Left cardiac atrium (tissue), 4 donors: ENCODE measurements around the gene WDPCP. TPM values are rescaled to one million over a fixed set of nuclear protein-coding genes. Genes with fewer than 3 reads are reported as not detected.
"Not testable (repeated sequence)": the region's sequence is repeated elsewhere in the genome, so short reads cannot be mapped to it uniquely, and the experiment has no call there.

ENCODE experiments used
- ATAC-seq, 2 donors: fragments of 200-7000 bp; cut with Tn5 transposase; one replicate each; pipeline ENCODE4 v1.9.1; 2020; ENCODE audit warnings: mild to moderate bottlenecking in 2 of 2, moderate library complexity in 2 of 2
- DNase-seq: peaks from one replicate; pipeline ENCODE4 v3.0.0-alpha.2; 2020
- intact Hi-C, 2 donors: fragments of 100-400 bp; cut with DNase I; formaldehyde crosslinking; loops; one replicate each; pipeline versions ENCODE4 v1.14.1 to v1.15.1; 2022 to 2023
- long read RNA-seq: library from polyadenylated mRNA; unstranded; transcript quantifications from one replicate; pipeline ENCODE4 v2.0.0, GENCODE V29; 2021
- total RNA-seq, 2 donors: library from RNA; stranded (reverse); fragmentation: NEBNext Ultra II Directional; extraction: Animal tissue kit (Norgen Biotek cat#: 25700); gene quantifications; one replicate each; pipeline ENCODE4 v1.2.1, GENCODE V29; 2021
- donor health status: DM: no; HTN: yes; CAD: no.
- donor health status: DM: no; HTN: yes; CAD: no; lungs with severe emphysema.
- donor health status: DM: yes; HTN: yes; CAD: no.
- donor health status: Dilated cardiomyopathy.

WDPCP gene, protein sequence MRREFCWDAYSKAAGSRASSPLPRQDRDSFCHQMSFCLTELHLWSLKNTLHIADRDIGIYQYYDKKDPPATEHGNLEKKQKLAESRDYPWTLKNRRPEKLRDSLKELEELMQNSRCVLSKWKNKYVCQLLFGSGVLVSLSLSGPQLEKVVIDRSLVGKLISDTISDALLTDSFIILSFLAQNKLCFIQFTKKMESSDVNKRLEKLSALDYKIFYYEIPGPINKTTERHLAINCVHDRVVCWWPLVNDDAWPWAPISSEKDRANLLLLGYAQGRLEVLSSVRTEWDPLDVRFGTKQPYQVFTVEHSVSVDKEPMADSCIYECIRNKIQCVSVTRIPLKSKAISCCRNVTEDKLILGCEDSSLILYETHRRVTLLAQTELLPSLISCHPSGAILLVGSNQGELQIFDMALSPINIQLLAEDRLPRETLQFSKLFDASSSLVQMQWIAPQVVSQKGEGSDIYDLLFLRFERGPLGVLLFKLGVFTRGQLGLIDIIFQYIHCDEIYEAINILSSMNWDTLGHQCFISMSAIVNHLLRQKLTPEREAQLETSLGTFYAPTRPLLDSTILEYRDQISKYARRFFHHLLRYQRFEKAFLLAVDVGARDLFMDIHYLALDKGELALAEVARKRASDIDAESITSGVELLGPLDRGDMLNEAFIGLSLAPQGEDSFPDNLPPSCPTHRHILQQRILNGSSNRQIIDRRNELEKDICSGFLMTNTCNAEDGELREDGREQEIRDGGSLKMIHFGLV
- 10 to 100 TPM; 12.4 to 13.9 TPM for total RNA-seq
- long read RNA-seq, partial matches to known transcripts = 1 of 12 reads
- long read RNA-seq, other reads (novel, unspliced or antisense) = 7 of 12 reads

DNA sequence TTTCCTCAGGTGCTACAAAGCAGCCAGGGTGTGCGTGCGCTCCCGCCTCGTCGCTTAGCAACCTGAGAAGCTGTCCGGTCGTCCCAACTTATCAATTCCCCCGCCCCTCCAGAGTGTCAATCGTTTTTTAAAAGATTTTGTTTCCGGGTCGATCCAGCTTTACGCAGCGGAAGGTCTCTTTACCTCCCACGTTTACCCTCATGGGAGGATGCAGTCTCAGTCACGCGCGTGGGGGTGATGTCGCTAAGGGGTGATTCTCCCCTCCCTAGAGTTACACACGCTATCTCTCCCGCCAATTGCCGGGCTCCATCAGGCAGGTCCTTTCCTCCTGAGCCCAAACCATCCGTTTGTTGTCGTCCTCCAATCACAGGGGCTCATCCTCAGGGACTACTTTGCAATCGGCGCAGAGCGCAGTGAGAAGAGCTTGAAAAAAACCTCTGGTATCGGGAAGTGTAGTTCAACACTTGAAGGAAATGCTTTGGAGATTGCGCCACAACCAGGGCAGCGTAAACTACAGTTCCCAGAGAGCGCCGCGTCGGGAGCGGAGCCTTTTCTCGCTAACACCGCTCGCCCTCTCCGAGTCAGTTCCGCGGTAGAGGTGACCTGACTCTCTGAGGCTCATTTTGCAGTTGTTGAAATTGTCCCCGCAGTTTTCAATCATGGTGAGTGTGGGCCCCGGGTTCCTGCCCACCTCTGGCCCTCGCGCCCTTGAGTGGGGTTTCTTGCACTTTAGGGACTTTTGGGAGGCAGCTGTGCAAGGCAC, at the start of gene WDPCP, which contains the start of gene MDH1:
Gene WDPCP, minus strand, starts transcription at position 93 of the 763 bp plus-strand sequence. CDS start 206 bp downstream, outside the sequence.
Gene MDH1, plus strand, starts transcription at position 579 of the 763 bp plus-strand sequence. Its CDS starts 81 bp downstream, at position 660.
- ATAC-seq (peak; percentile 95 to 97), DNase-seq (peak; percentile 95)
- intact Hi-C loops = no loop called here

DNA sequence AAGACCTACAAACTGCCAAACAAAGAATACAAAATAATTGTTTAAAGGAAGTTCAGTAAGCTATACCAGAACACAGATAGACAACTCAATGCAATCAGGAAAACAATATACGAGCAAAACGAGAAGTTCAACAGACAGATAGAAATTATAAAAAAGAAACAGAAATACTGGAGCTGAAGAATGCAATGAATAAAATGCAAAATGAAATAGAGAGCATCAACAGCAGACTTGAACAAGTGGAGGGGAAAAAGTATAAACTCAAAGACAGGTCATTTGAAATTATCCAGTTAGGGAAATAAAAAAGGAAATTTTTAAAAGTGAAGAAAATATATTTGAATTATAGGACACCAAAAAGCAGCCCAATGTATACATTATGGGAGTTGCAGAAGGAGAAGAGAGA, 44.1 kb upstream of the WDPCP start:
- ATAC-seq = no peak

DNA sequence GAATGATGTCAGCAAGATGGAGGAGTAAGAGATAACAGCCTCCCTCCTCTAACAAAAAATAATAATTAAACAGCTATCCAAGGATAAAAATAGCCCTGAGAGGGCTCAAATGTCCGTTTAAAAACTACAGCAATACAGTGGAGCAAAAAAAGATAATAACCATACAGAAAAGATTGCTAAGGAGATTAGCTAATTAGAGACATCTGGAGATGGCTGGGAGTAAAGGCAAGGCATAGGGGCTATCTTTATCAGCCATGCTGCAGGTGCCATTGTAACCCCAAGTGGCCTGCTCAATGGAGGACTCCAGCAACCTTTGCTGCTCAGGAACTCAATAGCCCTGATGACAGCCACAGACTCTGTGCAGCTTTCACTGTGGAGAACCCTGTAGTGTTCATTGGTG, 43.2 kb upstream of the WDPCP start:
- no peak for ATAC-seq
- DNase-seq = no peak
- intact Hi-C loops = no loop called here

More for the DNA sequence above, 44.1 kb upstream of the WDPCP start:
- no peak for DNase-seq
- intact Hi-C loops = no loop called here

DNA sequence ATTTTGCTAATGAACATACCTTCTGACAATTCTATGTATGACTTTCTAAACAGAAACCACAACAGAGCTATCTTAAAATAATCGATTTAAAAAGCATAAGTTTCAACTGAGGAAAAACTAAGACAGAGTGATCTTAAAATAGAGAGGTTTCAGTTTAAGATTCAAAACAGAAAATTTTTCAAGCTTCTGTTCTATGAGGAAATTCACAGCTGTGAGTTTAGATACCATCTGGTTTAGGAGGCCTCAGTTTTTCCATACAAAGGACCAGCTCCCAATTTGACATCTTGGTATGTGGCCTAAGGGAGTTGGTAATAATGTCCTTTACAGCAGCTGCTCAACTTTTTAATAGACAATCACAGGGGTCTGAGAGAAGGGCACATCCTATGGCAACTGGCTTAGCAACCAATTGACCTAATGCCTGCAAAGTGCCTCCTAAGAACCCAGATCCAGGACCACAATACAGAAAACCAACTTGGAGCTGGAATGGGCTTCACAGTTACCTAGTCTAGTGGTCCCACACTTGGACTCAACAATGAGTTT, 40.2 kb upstream of the WDPCP start:
- DNase-seq = no peak
- intact Hi-C loops = no loop called here

DNA sequence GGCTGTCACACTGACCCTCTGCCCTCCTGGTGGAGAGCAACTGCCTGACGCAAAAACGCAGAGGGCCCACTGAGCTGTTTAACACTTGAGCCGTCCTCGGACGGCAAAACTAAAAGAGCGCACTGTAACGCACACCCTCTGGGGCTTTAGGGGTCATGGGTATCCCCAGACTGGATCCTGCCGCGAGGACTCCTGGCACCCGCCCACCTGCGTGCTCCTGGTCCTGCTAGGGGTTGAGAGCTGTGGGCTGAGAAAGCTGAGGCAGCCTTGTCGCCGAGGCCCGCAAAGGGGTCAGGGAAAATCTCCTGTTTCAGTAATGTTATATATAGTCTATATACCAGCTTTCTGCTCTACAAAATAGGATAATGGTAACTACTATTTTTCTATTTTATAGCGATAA, 39.6 kb upstream of the WDPCP start:
- DNase-seq = no peak
- ATAC-seq = no peak

More for the DNA sequence above, 40.2 kb upstream of the WDPCP start:
- ATAC-seq = no peak

DNA sequence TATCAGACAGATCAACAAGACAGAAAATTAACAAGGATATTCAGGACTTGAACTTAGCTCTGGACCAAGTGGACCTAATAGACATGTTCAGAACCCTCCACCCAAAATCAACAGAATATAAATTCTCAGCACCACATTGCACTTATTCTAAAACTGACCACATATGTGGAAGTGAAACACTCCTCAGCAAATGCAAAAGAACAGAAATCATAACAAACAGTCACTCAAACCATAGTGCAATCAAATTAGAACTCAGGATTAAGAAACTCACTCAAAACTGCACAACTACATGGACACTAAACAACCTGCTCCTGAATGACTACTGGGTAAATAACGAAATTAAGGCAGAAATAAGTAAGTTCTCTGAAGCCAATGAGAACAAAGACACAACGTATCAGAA, 35.5 kb upstream of the WDPCP start:
- ATAC-seq, intact Hi-C loops, DNase-seq: not testable (repeated sequence)

More for the DNA sequence above, 39.6 kb upstream of the WDPCP start:
- intact Hi-C loops = no loop called here

DNA sequence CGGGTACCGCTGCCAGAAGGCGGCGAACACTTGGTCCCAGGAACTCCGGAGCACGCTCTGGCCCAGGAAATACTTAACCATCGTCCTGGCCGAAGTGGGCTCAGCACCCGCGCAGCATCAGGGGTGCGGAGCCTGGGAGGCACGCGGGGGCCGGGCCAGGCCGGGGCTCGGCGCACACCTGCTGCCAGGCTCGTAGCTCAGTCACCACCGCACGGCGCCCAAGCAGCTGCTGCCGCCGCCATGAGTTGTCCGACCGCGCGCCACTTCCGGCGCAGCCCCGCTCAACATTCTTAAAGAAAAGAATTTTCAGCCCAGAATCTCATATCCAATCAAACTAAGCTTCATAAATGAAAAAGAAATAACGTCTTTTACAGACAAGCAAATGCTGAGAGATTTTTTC, 34.5 kb upstream of the WDPCP start:
- intact Hi-C loops = no loop called here
- DNase-seq (no peak), ATAC-seq (no peak)

DNA sequence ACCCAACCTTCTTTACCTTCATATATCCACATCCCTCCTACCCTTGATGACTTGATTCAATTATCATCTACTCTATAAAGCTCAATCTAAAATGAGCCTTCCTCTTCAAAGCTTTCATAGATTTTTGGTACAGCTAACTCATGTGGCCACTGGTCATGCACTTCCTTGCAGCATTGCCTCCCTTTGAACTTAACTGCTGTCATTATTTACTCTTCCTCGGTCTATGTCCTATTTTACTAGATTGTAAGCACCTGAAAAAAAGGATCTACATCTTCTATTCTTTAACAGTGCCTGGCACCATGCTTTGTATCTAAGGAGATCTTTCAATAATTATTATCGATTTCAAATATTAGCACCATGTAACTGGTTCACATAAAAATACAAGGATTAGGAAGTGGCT, 31.1 kb upstream of the WDPCP start:
- DNase-seq = no peak
- intact Hi-C loops = no loop called here
- ATAC-seq = no peak

DNA sequence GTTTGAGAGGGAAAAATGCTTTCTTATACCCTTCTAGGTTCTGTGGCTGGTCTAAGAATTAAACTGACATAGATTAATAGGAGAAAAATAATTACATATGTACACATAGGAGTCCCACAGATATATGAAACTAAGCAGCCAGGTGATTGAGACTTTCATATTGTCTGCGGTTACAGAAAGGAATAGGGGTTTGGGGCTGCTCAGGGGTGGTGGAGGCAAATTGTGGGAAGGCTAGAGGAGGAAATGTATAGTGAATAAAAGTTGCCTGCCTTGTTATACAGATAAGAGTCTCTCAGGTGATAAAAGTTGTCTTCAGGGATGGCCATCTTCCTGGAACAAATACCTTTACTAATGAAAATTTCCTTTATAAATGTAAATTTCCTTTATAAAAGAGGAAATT, 29.1 kb upstream of the WDPCP start:
- intact Hi-C loops = no loop called here
- ATAC-seq = no peak
- no peak for DNase-seq

DNA sequence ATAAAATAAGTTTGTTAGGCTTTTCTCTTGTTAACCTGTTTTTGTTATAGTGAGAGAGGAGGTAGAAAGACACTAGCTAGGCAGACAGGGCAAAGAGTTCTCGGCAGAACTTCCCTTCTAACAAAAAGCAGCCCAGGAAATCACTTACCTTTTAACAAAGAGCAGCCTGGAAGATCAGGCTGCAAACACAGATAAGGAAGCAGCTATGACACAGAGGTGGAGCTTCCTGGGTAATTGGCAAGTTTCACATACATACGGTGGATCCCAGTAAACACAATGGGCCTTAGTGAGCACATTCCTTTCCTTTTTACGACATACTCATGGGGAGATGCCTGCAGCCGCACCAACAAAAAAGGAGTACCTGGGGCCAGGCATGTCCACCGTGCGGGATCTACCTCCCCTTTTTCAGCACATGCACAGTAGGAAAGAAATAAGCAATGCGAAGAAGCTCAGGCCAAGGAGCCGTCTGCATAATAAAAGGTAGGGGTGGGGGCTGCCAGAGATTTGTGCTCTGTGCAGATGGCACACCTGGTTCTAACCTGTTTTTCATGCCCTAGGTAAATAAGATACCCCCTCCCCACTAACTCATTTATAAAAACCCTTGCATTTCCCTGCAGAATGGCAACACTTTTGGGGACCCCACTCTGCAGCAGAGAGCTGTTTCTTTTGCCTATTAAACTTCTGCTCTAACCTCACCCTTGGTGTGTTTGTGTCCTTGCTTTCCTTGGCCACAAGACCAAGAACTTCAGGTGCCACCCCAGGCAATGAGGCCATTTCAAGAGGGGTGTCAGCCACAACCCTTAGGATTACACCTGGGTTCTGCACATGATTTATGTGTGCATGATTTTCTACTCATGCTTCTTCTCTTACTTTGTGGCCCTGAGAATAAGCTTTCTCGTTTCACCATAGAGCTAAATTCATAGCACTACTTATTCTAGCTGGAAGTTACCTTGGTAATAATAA, 27.0 kb upstream of the WDPCP start:
- intact Hi-C loops = no loop called here
- ATAC-seq (peak in 1 of 2 donors; percentile 49), DNase-seq (no peak)

DNA sequence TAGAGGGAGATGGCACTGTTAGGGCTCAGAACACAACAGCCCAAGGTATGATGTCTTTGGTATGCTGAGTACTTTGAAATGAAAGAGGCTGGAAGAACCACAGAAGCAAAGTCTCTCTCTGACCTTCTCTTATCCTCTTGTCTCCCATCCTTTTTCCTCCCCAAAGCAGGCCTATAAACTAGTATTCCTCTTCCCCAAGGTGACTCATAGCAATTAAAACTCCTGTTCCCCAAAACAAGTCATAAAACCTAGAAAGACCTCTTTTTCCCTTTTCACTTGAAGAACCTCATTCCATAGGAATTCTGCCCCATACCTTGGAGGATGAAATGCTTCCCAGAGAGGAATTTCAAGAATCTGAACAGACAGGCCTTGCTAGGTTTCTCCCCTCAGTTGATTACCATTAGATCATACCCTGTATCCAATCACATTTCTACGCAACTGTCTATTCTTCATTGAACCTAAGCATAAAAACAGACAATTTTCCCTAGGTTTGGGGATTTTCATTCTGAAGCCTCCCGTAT, 26.2 kb upstream of the WDPCP start:
- DNase-seq (no peak), ATAC-seq (no peak)
- intact Hi-C loops = no loop called here

DNA sequence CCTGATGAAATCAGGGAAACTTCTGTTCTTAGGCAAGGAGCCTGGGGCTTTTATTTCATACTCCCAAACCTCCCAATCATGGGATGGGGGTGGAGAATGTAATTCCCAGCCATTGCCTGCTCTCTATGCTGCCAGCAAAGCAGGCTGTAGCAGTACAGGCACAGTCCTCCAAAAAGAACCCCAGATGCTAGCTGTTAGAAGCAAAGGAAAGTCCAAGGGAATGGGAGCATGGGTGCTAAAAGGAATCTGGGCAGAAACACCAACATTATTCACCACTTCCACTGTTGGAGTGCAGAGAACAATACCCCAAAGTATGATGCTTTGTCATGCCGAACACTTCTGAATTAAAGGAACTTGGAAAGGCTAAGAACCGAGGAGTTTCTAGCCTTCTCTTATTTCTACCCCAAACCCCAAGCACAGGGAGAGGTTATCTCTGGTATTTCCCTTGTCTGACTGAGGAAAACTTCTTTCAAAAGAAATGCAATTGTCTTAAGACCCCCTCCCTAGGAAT, 25.2 kb upstream of the WDPCP start:
- no peak for DNase-seq
- ATAC-seq = peak in 1 of 2 donors; percentile 55
- intact Hi-C loops = no loop called here

DNA sequence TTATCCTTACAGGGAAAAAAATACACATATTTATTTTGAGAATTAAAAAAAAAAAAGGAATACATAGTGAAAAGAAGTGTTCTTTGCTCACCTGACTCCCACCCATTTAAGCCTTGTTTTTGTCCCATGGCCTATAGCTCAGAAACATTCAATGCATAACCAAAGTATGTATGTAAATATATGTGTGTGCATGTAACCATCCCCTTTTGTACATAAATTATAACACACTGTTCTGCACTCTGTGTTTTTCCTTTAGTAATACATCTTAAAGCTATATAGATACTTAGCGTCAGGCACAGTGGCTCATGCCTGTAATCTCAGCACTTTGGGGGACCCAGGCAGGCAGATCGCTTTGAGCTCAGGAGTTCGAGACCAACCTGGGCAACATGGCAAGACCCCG, 22.2 kb upstream of the WDPCP start:
- ATAC-seq = no peak
- intact Hi-C loops = no loop called here
- DNase-seq = no peak

DNA sequence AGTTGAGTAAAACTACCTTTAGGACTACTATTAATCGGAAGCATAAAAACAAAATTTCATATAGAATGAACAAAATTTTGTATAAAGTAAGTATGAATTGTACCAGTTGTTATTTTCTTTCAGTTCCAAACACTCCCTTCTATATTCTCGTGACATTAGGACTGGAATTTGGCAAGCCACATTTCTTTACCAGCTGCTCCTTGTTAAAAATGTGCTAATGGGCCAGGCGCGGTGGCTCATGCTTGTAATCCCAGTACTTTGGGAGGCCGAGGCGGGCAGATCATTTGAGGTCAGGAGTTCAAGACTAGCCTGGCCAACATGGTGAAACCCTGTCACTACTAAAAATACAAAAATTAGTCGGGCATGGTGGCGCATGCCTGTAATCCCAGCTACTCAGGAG, 20.6 kb upstream of the WDPCP start:
- intact Hi-C loops, DNase-seq, ATAC-seq: not testable (repeated sequence)

DNA sequence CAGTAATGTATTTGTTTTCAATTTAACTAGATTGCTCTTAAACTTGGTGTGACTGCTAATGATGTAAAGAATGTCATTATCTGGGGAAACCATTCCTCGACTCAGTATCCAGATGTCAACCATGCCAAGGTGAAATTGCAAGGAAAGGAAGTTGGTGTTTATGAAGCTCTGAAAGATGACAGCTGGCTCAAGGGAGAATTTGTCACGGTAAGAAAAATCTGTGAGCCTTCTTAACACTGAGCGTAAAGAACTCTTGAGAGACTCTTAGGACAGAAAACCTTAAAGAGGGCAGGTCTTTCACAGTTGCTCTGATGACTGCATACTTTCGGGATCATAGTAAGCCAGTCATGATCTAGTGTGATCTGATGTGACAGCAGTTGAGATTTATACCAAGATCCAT, 16.4 kb upstream of the WDPCP start:
- intact Hi-C loops = no loop called here
- DNase-seq = no peak
- ATAC-seq = no peak

DNA sequence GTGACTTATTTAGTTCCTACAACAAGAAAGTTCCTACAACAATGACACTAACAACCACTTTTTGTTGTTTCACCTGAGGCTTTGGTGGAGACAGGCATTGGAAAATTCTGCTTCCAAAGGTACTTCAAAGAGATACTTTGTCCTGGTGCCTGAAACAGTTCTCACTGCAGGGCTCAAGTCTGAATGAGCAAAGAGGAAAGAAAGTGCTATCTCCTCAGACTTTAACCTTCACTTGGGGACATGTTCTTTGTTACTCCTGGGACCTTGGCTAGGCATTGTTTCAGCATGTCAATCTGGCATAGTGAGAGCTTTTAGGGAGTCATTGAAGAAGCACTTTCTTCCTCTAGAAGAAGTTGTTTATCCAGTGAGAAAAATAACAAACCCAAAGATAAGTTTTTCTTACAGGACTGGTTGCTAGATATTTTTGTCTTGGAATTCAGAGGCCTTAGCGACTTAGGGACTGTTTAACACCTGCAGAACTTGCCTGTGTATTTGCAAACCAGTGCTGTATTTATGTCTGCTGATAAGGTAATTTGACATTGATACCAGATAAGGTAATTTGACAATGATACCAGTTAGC, 12.7 kb upstream of the WDPCP start:
- intact Hi-C loops = no loop called here
- no peak for DNase-seq
- no peak for ATAC-seq

DNA sequence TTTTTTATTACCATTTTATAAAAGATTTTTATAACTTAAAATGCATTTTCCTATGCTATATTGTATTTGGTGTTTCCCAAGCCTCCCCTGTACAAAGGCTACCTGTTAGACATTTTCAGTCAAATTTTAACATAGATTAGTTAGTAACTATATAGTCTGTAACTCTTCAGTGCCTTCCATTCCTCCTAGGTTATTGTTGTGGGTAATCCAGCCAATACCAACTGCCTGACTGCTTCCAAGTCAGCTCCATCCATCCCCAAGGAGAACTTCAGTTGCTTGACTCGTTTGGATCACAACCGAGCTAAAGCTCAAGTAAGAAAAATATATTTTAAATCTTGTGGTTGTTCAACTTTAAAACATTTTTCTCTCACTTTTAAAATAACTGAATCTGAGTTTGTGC, 10.7 kb upstream of the WDPCP start:
- DNase-seq = no peak
- intact Hi-C loops = no loop called here
- no peak for ATAC-seq
